Psoas muscle (tissue), 8 donors: ENCODE data around the gene FAM90A1. TPM values are rescaled to one million over a fixed set of nuclear protein-coding genes. Genes with fewer than 3 reads are reported as not detected.
"Not testable (repeated sequence)": the region's sequence is repeated elsewhere in the genome, so short reads cannot be mapped to it uniquely, and the experiment has no call there.

Experiments used
- ATAC-seq, 4 donors: fragments of 200-7000 bp; cut with Tn5 transposase; one replicate each; pipeline ENCODE4 v1.9.1; 2020; ENCODE audit warnings: moderate library complexity in 3 of 4, mild to moderate bottlenecking in 2 of 4
- DNase-seq, 2 donors: peaks; one replicate each; pipeline ENCODE4 v3.0.0-alpha.2; 2020
- H3K27ac ChIP-seq: fragments of 200-600 bp; one replicate; pipeline ENCODE4 v1.8.0; 2022
- H3K27me3 ChIP-seq, 3 donors: fragments of 200-600 bp in 1 of 3; one replicate each; pipeline versions ENCODE4 v1.6.1 to v1.8.0; 2013 to 2022; ENCODE audit warnings: low read length in 2 of 3, mild to moderate bottlenecking in 2 of 3, moderate library complexity in 1 of 3; ENCODE audit not compliant: insufficient read depth in 3 of 3
- H3K36me3 ChIP-seq, 2 donors: fragments of 200-600 bp in 1 of 2; one replicate each; pipeline versions ENCODE4 v1.6.1 to v1.8.0; 2013 to 2022; ENCODE audit warnings: low read depth in 1 of 2, mild to moderate bottlenecking in 1 of 2, moderate library complexity in 1 of 2; ENCODE audit not compliant: insufficient read depth in 1 of 2
- H3K4me1 ChIP-seq: fragments of 200-600 bp; one replicate; pipeline ENCODE4 v1.8.0; 2022
- H3K4me3 ChIP-seq: fragments of 200-600 bp; one replicate; pipeline ENCODE4 v1.8.0; 2022; ENCODE audit warnings: mild to moderate bottlenecking
- H3K9me3 ChIP-seq: fragments of 200-600 bp; one replicate; pipeline ENCODE4 v1.8.0; 2022
- WGBS, 3 donors: extraction: QIAGEN DNeasy Blood & Tissue Kit; methylation state at CpG; one replicate each; pipeline versions ENCODE4 v1.1.6 to v1.1.7; 2013; 5-methylcytosine and 5-hydroxymethylcytosine counted together
- intact Hi-C, 2 donors: fragments of 100-400 bp; cut with DNase I; formaldehyde crosslinking; loops; one replicate each; pipeline versions ENCODE4 v1.11.0 to v1.14.2; 2022
- polyA plus RNA-seq, 3 donors: library from polyadenylated mRNA; stranded (reverse); fragments of 200-250 nt; gene quantifications; one replicate each; pipeline ENCODE4 v1.2.3, GENCODE V29; 2013
- total RNA-seq, 4 donors: library from RNA; stranded (reverse); fragmentation: NEBNext Ultra II Directional in 2 of 4; extraction: Animal tissue kit (Norgen Biotek cat#: 25700) in 2 of 4; gene quantifications; one replicate each; pipeline versions ENCODE4 v1.2.1 to v1.2.4, GENCODE V29; 2021 to 2023
- donor health status: healthy with polysubstance abuse.
- donor health status: DM: no; HTN: no; CAD: no; lungs with moderate emphysema.
- donor health status: Bipolar disorder and iron deficiency.
- donor health status: healthy.
- donor health status: DM: yes; HTN: yes; CAD: no.
- donor health status: DM: no; HTN: no; CAD: no.
- donor health status: DM: no; HTN: no; CAD: no.
- donor health status: DM: yes; HTN: yes; CAD: no.

Gene FAM90A1
- total and polyA plus RNA-seq, 7 donors, result 0.03 to 0.58 (median 0.10) TPM; not detected in 4

GRCh38 chr12:8243682-8244161 is 16.3 kb upstream of the FAM90A1 start:
- Histone ChIP-seq H3K4me3 (peak overlapping the region; percentile 78), H3K27ac (peak overlapping the region; percentile 73)
- H3K36me3 ChIP-seq, ATAC-seq, DNase-seq, intact Hi-C loops, H3K9me3 ChIP-seq, H3K27me3 ChIP-seq, H3K4me1 ChIP-seq: not testable (repeated sequence)
- 1% methylated on average over 23 to 31 of the region's 35 CpGs for WGBS, 3 donors

- 0 to 1% (median 1%) methylated on average over 44 to 57 of the region's 57 CpGs for WGBS, 3 donors
- peak; percentile 100 for ATAC-seq
- H3K36me3 ChIP-seq, H3K9me3 ChIP-seq, H3K4me1 ChIP-seq, H3K27me3 ChIP-seq, intact Hi-C loops: not testable (repeated sequence)
- H3K4me3 ChIP-seq, result peak overlapping the region; percentile 78
- peak overlapping the region; percentile 73 for H3K27ac ChIP-seq
- DNase-seq, result peak; percentile 97 to 99
Observed at GRCh38 chr12:8242880-8243681, 15.7 kb upstream of the FAM90A1 start.

DNA sequence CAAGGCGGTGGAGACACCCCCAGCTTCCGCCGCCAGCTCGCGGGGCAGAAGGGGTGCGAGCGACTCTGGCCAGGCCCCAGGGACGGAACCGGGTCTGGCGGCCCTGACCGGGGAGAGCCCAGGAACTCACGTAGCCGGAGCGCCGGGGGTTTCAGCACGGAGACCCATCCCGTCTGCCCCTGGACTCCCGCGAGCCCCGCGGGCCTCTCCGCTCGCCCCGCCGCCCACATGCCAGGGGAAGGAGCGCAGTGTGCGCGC is 15.1 kb upstream of the FAM90A1 start:
- H3K36me3 ChIP-seq, DNase-seq, H3K9me3 ChIP-seq, H3K27me3 ChIP-seq, intact Hi-C loops, ATAC-seq, H3K4me1 ChIP-seq: not testable (repeated sequence)
- H3K4me3 ChIP-seq, result peak overlapping the region; percentile 78
- 0 to 2% (median 2%) methylated on average over 11 to 28 of the region's 28 CpGs for WGBS, 3 donors
- H3K27ac ChIP-seq, result peak overlapping the region; percentile 36

DNA sequence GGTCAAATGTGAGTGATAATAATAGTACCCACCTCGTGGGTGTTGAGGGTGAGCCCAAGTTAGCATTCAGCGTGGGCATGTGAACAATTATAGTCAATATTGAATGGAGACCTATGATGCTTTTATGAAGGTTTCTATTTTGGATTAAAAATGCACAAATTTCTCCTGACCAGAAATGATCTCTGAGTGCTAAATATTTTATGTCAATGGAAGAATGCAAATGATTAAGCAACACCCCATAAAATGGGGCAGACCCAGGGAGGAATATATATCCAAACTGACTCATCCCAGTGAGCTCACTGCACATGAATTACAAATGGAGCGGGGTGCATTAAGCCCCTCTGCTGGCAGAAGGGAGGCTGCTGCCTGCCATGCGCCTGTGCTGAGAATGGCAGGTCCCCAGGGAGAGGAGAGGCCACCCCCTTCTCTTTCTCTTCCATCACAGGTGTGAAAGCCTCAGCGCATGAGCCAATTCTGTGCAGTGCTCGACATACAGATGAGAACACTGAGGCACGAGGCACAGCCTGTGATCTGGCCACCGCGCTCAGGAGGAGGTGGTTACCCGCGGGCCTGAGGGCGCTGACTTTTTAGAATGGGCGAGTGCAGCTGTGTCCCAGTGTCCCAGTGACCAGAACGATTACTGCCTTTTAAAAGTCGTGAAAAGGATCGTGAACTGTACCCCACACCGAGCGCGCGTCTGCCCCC is 14.7 kb upstream of the FAM90A1 start:
- H3K9me3 ChIP-seq, intact Hi-C loops, ATAC-seq, H3K4me1 ChIP-seq, H3K27me3 ChIP-seq, H3K36me3 ChIP-seq: not testable (repeated sequence)
- DNase-seq, result peak in 1 of 2 donors; percentile 22
- H3K27ac ChIP-seq, result peak overlapping the region; percentile 36
- H3K4me3 ChIP-seq, result peak overlapping the region; percentile 78
- 4 to 9% (median 5%) methylated on average over 17 to 19 of the region's 20 CpGs for WGBS, 3 donors

GRCh38 chr12:8240340-8241114 is 13.1 kb upstream of the FAM90A1 start:
- intact Hi-C loops, ATAC-seq: not testable (repeated sequence)
- WGBS, 3 donors, result 61 to 78% (median 62%) methylated on average over 10 to 13 of the region's 13 CpGs

GRCh38 chr12:8237031-8237430 is 9.6 kb upstream of the FAM90A1 start:
- H3K27ac ChIP-seq, H3K4me3 ChIP-seq, H3K4me1 ChIP-seq, ATAC-seq, H3K27me3 ChIP-seq, DNase-seq, H3K9me3 ChIP-seq, H3K36me3 ChIP-seq: not testable (repeated sequence)
- intact Hi-C loops, result loop anchor here (5.0 kb wide), 2 partner anchors 130 to 200 kb away; no protein-coding TSS in a partner anchor
- WGBS, 3 donors, result 71 to 76% (median 76%) methylated on average over 12 of the region's 12 CpGs

More at GRCh38 chr12:8240340-8241114, 13.1 kb upstream of the FAM90A1 start:
- not testable (repeated sequence) for DNase-seq, H3K9me3 ChIP-seq, H3K4me3 ChIP-seq, H3K27ac ChIP-seq, H3K27me3 ChIP-seq, H3K36me3 ChIP-seq, H3K4me1 ChIP-seq

- intact Hi-C loops, result loop anchor here (5.0 kb wide), 2 partner anchors 128 to 198 kb away; no protein-coding TSS in a partner anchor
- H3K9me3 ChIP-seq, result not testable (repeated sequence)
Observed at GRCh38 chr12:8235316-8236157, 8.1 kb upstream of the FAM90A1 start.

DNA sequence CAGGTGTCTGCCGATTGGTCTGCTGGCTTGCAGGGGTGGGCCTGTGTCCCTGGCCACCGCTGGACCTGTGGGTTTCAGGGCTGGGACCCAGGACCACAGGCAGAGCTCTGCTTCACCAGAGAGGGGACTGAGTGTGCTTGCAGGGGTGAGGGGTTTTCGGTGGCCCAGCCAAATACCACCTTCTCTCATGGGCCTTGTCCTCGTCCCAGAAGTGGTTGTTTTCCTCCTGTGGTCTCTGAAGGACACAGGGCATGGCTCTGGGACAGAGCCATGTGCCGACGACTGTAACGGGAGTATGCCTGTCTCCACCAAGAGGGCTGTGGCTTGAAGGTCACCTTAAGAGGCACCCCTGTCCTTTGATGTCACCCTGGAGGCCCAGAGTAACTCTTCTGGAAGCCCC is 7.3 kb upstream of the FAM90A1 start:
- not testable (repeated sequence) for H3K4me1 ChIP-seq, H3K9me3 ChIP-seq, DNase-seq, ATAC-seq, H3K27ac ChIP-seq, H3K27me3 ChIP-seq, H3K36me3 ChIP-seq, H3K4me3 ChIP-seq
- 58 to 72% (median 70%) methylated on average over 7 of the region's 7 CpGs for WGBS, 3 donors
- intact Hi-C loops, result loop anchor here (5.0 kb wide), 2 partner anchors 127 to 197 kb away; no protein-coding TSS in a partner anchor

More at GRCh38 chr12:8235316-8236157, 8.1 kb upstream of the FAM90A1 start:
- not testable (repeated sequence) for H3K4me3 ChIP-seq, DNase-seq, H3K27ac ChIP-seq, H3K36me3 ChIP-seq, H3K27me3 ChIP-seq, ATAC-seq, H3K4me1 ChIP-seq
- WGBS, 3 donors, result 82 to 85% (median 83%) methylated on average over 20 to 26 of the region's 26 CpGs

- DNase-seq, H3K27me3 ChIP-seq, H3K27ac ChIP-seq, H3K36me3 ChIP-seq, H3K4me1 ChIP-seq, ATAC-seq, H3K9me3 ChIP-seq, intact Hi-C loops, H3K4me3 ChIP-seq: not testable (repeated sequence)
- 50 to 66% (median 54%) methylated on average over 16 to 20 of the region's 20 CpGs for WGBS, 3 donors
Observed at GRCh38 chr12:8233935-8234495, 6.6 kb upstream of the FAM90A1 start.

GRCh38 chr12:8233300-8233855 is 6.0 kb upstream of the FAM90A1 start:
- ATAC-seq, intact Hi-C loops: not testable (repeated sequence)

More at GRCh38 chr12:8233300-8233855, 6.0 kb upstream of the FAM90A1 start:
- not testable (repeated sequence) for H3K4me3 ChIP-seq, DNase-seq, H3K36me3 ChIP-seq, H3K27ac ChIP-seq, H3K4me1 ChIP-seq, H3K27me3 ChIP-seq, H3K9me3 ChIP-seq
- 86 to 93% (median 92%) methylated on average over 12 to 14 of the region's 14 CpGs for WGBS, 3 donors
